Gastrocnemius medialis (tissue), 4 donors: ENCODE results near the gene ENOX1. TPM values are rescaled to one million over a fixed set of nuclear protein-coding genes. Genes with fewer than 3 reads are reported as not detected.

Experiments
- ATAC-seq, 2 donors: fragments of 150-250 bp; one replicate each; pipeline ENCODE4 v1.9.1; 2016
- DNase-seq, 2 donors: peaks; one replicate each; pipeline ENCODE4 v3.0.0-alpha.2; 2019
- H3K27ac ChIP-seq, 4 donors: fragments of 200-600 bp; sonication (generic); 1 replicate in 1 of 4; 2 replicates in 3 of 4; pipeline ENCODE4 v1.5.1; 2016 to 2018; ENCODE audit warnings: mild to moderate bottlenecking in 2 of 4, moderate library complexity in 1 of 4
- H3K27me3 ChIP-seq, 3 donors: fragments of 200-600 bp; sonication (generic) in 2 of 3; 1 replicate in 1 of 3; 2 replicates in 2 of 3; pipeline versions ENCODE4 v1.5.1 to v1.6.0; 2016 to 2019; ENCODE audit warnings: mild to moderate bottlenecking in 1 of 3, moderate library complexity in 1 of 3
- H3K36me3 ChIP-seq, 2 donors: fragments of 200-600 bp; sonication (generic) in 1 of 2; one replicate each; pipeline ENCODE4 v1.5.1; 2017 to 2018
- H3K4me1 ChIP-seq, 2 donors: fragments of 200-600 bp; sonication (generic) in 1 of 2; one replicate each; pipeline ENCODE4 v1.5.1; 2016 to 2017; ENCODE audit warnings: mild to moderate bottlenecking in 2 of 2
- H3K4me3 ChIP-seq, 4 donors: fragments of 200-600 bp; sonication (generic) in 3 of 4; 1 replicate in 1 of 4; 2 replicates in 3 of 4; pipeline ENCODE4 v1.5.1; 2016 to 2019; ENCODE audit warnings: mild to moderate bottlenecking in 2 of 4
- H3K9me3 ChIP-seq, 3 donors: fragments of 200-600 bp; sonication (generic) in 2 of 3; 1 replicate in 1 of 3; 2 replicates in 2 of 3; pipeline ENCODE4 v1.5.1; 2016 to 2019
- POLR2A ChIP-seq, 2 donors: fragments of 450-650 bp; IDR thresholded peaks; one replicate each; pipeline ENCODE4 v1.6.1; 2017; ENCODE audit warnings: antibody characterized with exemption in 2 of 2, mild to moderate bottlenecking in 2 of 2, moderate library complexity in 2 of 2
- in situ Hi-C, 4 donors: fragments of 200-750 bp; cut with MboI; loops; one replicate each; pipeline versions ENCODE4 v1.15.0 to v1.8.0; 2017; ENCODE audit warnings: low sequenced_read_pairs in 4 of 4
- intact Hi-C: fragments of 100-400 bp; cut with DNase I; formaldehyde crosslinking; loops from one replicate; pipeline ENCODE4 v1.15.1; 2023; ENCODE audit warnings: low total_unique reads
- total RNA-seq, 4 donors: library from RNA; depleted of rRNA; stranded (reverse); fragments of >200 nt; gene quantifications; one replicate each; pipeline versions ENCODE4 v1.1.0 to v1.2.3, GENCODE V29; 2016
- TF ChIP-seq, protein P1 (sequence below), 5 experiments: fragments of 450-650 bp in 3 of 5; fragments of 200-600 bp in 2 of 5; sonication (generic) in 2 of 5; IDR thresholded peaks in 4 of 5; conservative IDR thresholded peaks in 1 of 5; 1 replicate in 4 of 5; 2 replicates in 1 of 5; pipeline ENCODE4 v1.5.1; 2016 to 2019; ENCODE audit warnings: antibody characterized with exemption in 5 of 5, mild to moderate bottlenecking in 3 of 5, moderate library complexity in 3 of 5

Gene ENOX1
- total RNA-seq, 4 donors from 2014 or later, result 0.46 to 3.5 (median 1.8) TPM

DNA sequence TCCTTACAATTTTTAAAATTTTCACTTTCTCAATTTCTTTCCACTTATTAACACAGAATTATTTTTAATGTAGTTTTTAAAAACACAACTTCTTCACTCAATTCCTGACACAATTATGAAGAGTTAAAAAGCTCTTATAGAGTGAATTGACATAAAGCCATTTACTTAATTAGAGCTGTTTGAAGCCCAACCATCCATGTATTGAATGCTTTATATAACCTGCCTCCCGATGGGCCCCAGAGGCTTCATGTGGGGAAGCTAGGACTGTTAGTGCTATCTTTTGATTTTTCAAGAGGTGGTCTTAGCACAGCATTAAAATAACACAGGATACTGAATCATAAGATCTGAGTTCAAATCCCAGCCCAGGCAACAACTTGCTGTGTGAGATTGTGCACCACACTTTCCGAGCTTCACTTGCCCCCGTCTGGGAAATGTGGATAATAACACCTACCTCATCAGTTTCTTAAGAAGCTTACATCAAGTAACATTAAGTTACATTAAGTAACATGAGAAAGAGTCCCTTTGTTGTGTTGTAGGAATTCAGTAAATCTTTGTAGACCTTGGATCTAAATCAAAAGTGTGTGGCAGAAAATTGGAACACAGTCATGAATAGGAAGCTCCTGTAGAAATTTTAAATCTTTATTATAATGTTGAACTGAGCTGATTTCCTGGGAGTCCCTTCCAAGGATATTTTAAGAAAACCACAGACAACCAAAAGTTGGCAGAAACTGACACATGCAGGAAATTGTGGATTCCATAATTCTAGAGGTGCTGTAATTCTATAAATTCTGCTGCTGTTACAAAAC is 5.5 kb upstream of the ENOX1 start:
- Histone ChIP-seq H3K9me3 (no peaks in the 10 kb centered on the region), H3K4me1 (peaks cover 4% of the 10 kb centered on the region in 2 donors), H3K27ac (no peak overlapping the region), H3K4me3 (no peak overlapping the region), H3K27me3 (peaks cover 0 to 4% (median 0%) of the 10 kb centered on the region in 3 donors), H3K36me3 (no peaks in the 10 kb centered on the region)
- TF ChIP-seq POLR2A (IDR thresholded peaks at IDR 0.05), result no peak
- TF ChIP-seq, protein P1, sequence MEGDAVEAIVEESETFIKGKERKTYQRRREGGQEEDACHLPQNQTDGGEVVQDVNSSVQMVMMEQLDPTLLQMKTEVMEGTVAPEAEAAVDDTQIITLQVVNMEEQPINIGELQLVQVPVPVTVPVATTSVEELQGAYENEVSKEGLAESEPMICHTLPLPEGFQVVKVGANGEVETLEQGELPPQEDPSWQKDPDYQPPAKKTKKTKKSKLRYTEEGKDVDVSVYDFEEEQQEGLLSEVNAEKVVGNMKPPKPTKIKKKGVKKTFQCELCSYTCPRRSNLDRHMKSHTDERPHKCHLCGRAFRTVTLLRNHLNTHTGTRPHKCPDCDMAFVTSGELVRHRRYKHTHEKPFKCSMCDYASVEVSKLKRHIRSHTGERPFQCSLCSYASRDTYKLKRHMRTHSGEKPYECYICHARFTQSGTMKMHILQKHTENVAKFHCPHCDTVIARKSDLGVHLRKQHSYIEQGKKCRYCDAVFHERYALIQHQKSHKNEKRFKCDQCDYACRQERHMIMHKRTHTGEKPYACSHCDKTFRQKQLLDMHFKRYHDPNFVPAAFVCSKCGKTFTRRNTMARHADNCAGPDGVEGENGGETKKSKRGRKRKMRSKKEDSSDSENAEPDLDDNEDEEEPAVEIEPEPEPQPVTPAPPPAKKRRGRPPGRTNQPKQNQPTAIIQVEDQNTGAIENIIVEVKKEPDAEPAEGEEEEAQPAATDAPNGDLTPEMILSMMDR (IDR thresholded peaks at IDR 0.05 in 4 of 5, conservative IDR thresholded peaks at IDR 0.05 in 1 of 5), result no peak
- ATAC-seq (no peak), DNase-seq (no peak)
- in situ Hi-C loops, result loop anchor here in 1 of 4 donors (25.0 kb wide), 1 partner anchor 480 kb away; no protein-coding TSS in a partner anchor
- intact Hi-C loops, result no loop called here

DNA sequence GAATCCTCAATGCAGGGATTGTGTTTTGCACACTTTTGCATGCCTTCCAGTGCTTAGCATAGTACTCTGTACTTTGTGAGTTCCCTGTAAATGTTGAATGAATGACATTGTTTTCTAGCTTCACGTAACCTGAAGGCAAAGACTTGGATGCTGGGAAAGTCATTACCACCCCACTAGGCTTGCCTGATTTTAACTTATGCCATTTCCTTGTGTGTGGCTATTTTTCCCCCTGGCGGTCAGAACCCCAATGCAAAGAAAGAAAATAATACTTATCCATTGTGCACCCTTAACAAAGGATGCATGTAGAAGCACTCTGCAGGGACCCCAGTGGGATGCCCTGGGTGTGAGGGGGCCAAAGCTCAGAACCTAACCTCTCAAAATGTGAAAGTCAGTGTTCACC is 1.2 kb upstream of the ENOX1 start:
- Histone ChIP-seq H3K4me3 (peak overlapping the region in 2 of 4 donors; percentile 62 to 73), H3K9me3 (no peaks in the 10 kb centered on the region), H3K36me3 (no peaks in the 10 kb centered on the region), H3K4me1 (peaks cover 9 to 17% of the 10 kb centered on the region in 2 donors), H3K27me3 (peaks cover 0 to 4% (median 0%) of the 10 kb centered on the region in 3 donors), H3K27ac (no peak overlapping the region)
- DNase-seq (no peak), ATAC-seq (no peak)
- in situ Hi-C loops, result loop anchor here in 1 of 4 donors (25.0 kb wide), 1 partner anchor 476 kb away; no protein-coding TSS in a partner anchor
- TF ChIP-seq POLR2A (IDR thresholded peaks at IDR 0.05), result no peak
- TF ChIP-seq, protein P1 (IDR thresholded peaks at IDR 0.05 in 4 of 5, conservative IDR thresholded peaks at IDR 0.05 in 1 of 5), result peak in 1 of 5 experiments; percentile 40
- intact Hi-C loops, result loop anchor here (5.0 to 10.0 kb wide), 2 partner anchors 353 to 486 kb away; no protein-coding TSS in a partner anchor

DNA sequence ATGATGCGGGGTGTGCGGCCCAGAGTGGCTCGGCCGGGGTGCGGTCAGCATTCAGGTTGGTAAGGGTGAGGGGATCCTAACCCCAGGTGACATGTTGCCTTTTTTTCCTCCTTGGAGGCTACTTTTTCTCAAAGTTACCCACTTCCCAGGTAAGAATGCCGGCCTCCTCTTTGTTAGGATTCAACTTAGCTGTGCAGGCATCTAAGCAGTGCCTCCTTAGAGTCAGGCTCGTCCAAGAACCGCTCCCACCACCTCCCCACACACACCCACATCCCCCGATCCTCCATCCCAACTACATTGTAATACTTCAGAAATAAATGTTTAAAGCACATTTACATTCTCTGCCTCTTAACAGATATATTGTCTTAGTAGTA is 733 bp upstream of the ENOX1 start:
- intact Hi-C loops (loop anchor here (5.0 to 10.0 kb wide), 2 partner anchors 353 to 485 kb away; no protein-coding TSS in a partner anchor), in situ Hi-C loops (loop anchor here in 1 of 4 donors (25.0 kb wide), 1 partner anchor 475 kb away; no protein-coding TSS in a partner anchor)
- H3K9me3 ChIP-seq, result no peaks in the 10 kb centered on the region
- peaks cover 9 to 21% of the 10 kb centered on the region in 2 donors for H3K4me1 ChIP-seq
- peaks cover 0 to 4% (median 0%) of the 10 kb centered on the region in 3 donors for H3K27me3 ChIP-seq
- ATAC-seq, result no peak
- peak overlapping the region; percentile 60 to 90 (median 68) for H3K4me3 ChIP-seq
- H3K27ac ChIP-seq, result peak overlapping the region in 3 of 4 donors; percentile 70 to 74 (median 71)
- no peaks in the 10 kb centered on the region for H3K36me3 ChIP-seq
- DNase-seq, result no peak
- no peak for TF ChIP-seq POLR2A (IDR thresholded peaks at IDR 0.05)
- TF ChIP-seq, protein P1 (IDR thresholded peaks at IDR 0.05 in 4 of 5, conservative IDR thresholded peaks at IDR 0.05 in 1 of 5), result no peak

DNA sequence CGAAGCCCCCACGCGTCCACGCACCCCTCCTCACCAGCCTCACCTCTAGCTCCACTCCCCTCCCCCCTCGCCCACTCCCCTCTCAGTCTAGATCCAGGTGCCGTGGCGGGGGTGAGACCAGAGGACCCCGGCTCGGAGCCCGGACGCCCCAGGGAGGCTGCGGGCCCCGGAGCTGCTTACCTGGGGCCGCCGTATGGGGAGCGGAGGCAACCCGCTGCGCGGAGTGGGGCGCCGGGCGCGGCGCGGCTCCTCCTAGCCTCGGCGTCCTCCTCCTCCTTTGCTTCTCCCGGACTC is 353 bp downstream of the ENOX1 start:
- peaks cover 9 to 21% of the 10 kb centered on the region in 2 donors for H3K4me1 ChIP-seq
- H3K4me3 ChIP-seq, result peak overlapping the region; percentile 60 to 90 (median 68)
- no peak for ATAC-seq
- DNase-seq, result no peak
- TF ChIP-seq POLR2A (IDR thresholded peaks at IDR 0.05), result no peak
- TF ChIP-seq, protein P1 (IDR thresholded peaks at IDR 0.05 in 4 of 5, conservative IDR thresholded peaks at IDR 0.05 in 1 of 5), result no peak
- intact Hi-C loops, result loop anchor here (5.0 to 10.0 kb wide), 2 partner anchors 352 to 484 kb away; no protein-coding TSS in a partner anchor
- no peaks in the 10 kb centered on the region for H3K36me3 ChIP-seq
- peaks cover 0 to 4% (median 0%) of the 10 kb centered on the region in 3 donors for H3K27me3 ChIP-seq
- in situ Hi-C loops, result loop anchor here in 1 of 4 donors (25.0 kb wide), 1 partner anchor 474 kb away; no protein-coding TSS in a partner anchor
- peak overlapping the region; percentile 63 to 74 (median 70) for H3K27ac ChIP-seq
- no peaks in the 10 kb centered on the region for H3K9me3 ChIP-seq
